Measurements from ENCODE around the gene CDKL1. TPM values are rescaled to one million over a fixed set of nuclear protein-coding genes. Genes with fewer than 3 reads are reported as not detected.
A peak's percentile ranks its signal among the peaks of the same experiment; 100 is the strongest.

The CDKL1 gene
- total and polyA plus RNA-seq, 2 of the 13 experiments (the other 11 are each of a cell fraction or from before 2014, with no cell fraction given), result 4.4 to 5.1 TPM

- no peak for TF ChIP-seq FOXA3 (CRISPR knock-in tag; IDR thresholded peaks at IDR 0.05)
- TF ChIP-seq NFE2L2 (IDR thresholded peaks at IDR 0.05; ENCODE audit: low read length), result no peak
- no peak for TF ChIP-seq ZFP36 (IDR thresholded peaks at IDR 0.05; ENCODE audit: borderline replicate concordance, low read depth, low read length, partially characterized antibody)
- no peak for TF ChIP-seq ONECUT2 (CRISPR knock-in tag; IDR thresholded peaks at IDR 0.05)
- no peak for TF ChIP-seq ZNF414 (CRISPR knock-in tag; IDR thresholded peaks at IDR 0.05)
- TF ChIP-seq DRAP1 (CRISPR knock-in tag; IDR thresholded peaks at IDR 0.05), result no peak
- no peak for TF ChIP-seq DNMT3B (CRISPR knock-in tag; conservative IDR thresholded peaks at IDR 0.05)
- no peak for TF ChIP-seq ZNF562 (CRISPR knock-in tag; IDR thresholded peaks at IDR 0.05; ENCODE audit: borderline replicate concordance)
- TF ChIP-seq CSRNP1 (CRISPR knock-in tag; IDR thresholded peaks at IDR 0.05), result 0 out of 2 replicates have a peak, but pooled peaks have one; percentile 39
- 0 out of 2 replicates have a peak, but pooled peaks have one; percentile 38 for TF ChIP-seq MLXIP (CRISPR knock-in tag; IDR thresholded peaks at IDR 0.05; ENCODE audit: borderline replicate concordance)
- no peak for TF ChIP-seq DDIT3 (CRISPR knock-in tag; IDR thresholded peaks at IDR 0.05)
- TF ChIP-seq RAD21 (CRISPR knock-in tag; IDR thresholded peaks at IDR 0.05), result peak; percentile 28; the same call in 1 of the 2 replicates
- TF ChIP-seq ZMYM4 (CRISPR knock-in tag; IDR thresholded peaks at IDR 0.05), result peak; percentile 43; the same call in 1 of the 2 replicates
- no peak for TF ChIP-seq GLMP (CRISPR knock-in tag; IDR thresholded peaks at IDR 0.05; ENCODE audit: borderline replicate concordance)
- peak; percentile 77 for TF ChIP-seq KMT2A (CRISPR knock-in tag; IDR thresholded peaks at IDR 0.05)
- TF ChIP-seq NFYB (CRISPR knock-in tag; IDR thresholded peaks at IDR 0.05), result 0 out of 2 replicates have a peak, but pooled peaks have one; percentile 6
- TF ChIP-seq MAX (IDR thresholded peaks at IDR 0.05), result peak; percentile 98
- TF ChIP-seq FOXA1 (IDR thresholded peaks at IDR 0.05), result no peak
- no peak for TF ChIP-seq FOXA1 (CRISPR knock-in tag; IDR thresholded peaks at IDR 0.05)
- TF ChIP-seq ZNF547 (CRISPR knock-in tag; IDR thresholded peaks at IDR 0.05), result peak; percentile 90; the same call in 1 of the 2 replicates
Observed at GRCh38 chr14:50396631-50397389, at the start of gene CDKL1 (continued).
